Sigmoid colon (tissue), 7 donors: Measurements from ENCODE around the gene ARHGAP8. TPM values are rescaled to one million over a fixed set of nuclear protein-coding genes. Genes with fewer than 3 reads are reported as not detected.

Experiments used
- DNase-seq: peaks from one replicate; pipeline ENCODE4 v3.0.0-alpha.2; 2019
- H3K27ac ChIP-seq, 4 donors: fragments of 200-600 bp; sonication (generic); one replicate each; pipeline ENCODE4 v1.5.1; 2016 to 2019; ENCODE audit warnings: mild to moderate bottlenecking in 1 of 4
- H3K27me3 ChIP-seq, 3 donors: fragments of 200-600 bp; sonication (generic); one replicate each; pipeline ENCODE4 v1.5.1; 2019; ENCODE audit warnings: mild to moderate bottlenecking in 1 of 3
- H3K36me3 ChIP-seq, 4 donors: fragments of 200-600 bp; sonication (generic); one replicate each; pipeline ENCODE4 v1.5.1; 2016 to 2019
- H3K4me1 ChIP-seq, 4 donors: fragments of 200-600 bp; sonication (generic); one replicate each; pipeline ENCODE4 v1.5.1; 2017 to 2019
- H3K4me3 ChIP-seq, 4 donors: fragments of 200-600 bp; sonication (generic); one replicate each; pipeline ENCODE4 v1.5.1; 2017 to 2019; ENCODE audit warnings: mild to moderate bottlenecking in 2 of 4, moderate library complexity in 1 of 4
- H3K9me3 ChIP-seq, 4 donors: fragments of 200-600 bp in 3 of 4; sonication (generic) in 3 of 4; one replicate each; pipeline versions ENCODE4 v1.5.1 to v1.6.1; 2013 to 2019
- EP300 ChIP-seq, 4 donors: sonication (generic); formaldehyde crosslinking; IDR thresholded peaks; one replicate each; pipeline ENCODE4 v1.6.1; 2017; ENCODE audit warnings: antibody characterized with exemption in 4 of 4
- POLR2A ChIP-seq, 2 donors: fragments of 450-650 bp; IDR thresholded peaks; one replicate each; pipeline ENCODE4 v1.6.1; 2016; ENCODE audit warnings: antibody characterized with exemption in 2 of 2, mild to moderate bottlenecking in 2 of 2, moderate library complexity in 2 of 2
- POLR2AphosphoS5 ChIP-seq, 4 donors: sonication (generic); formaldehyde crosslinking; IDR thresholded peaks; one replicate each; pipeline ENCODE4 v1.6.1; 2017; ENCODE audit warnings: antibody characterized with exemption in 4 of 4
- WGBS, 2 donors: extraction: QIAGEN DNeasy Blood & Tissue Kit; methylation state at CpG; one replicate each; pipeline ENCODE4 v1.1.7; 2013; 5-methylcytosine and 5-hydroxymethylcytosine counted together
- intact Hi-C: fragments of 100-400 bp; cut with DNase I; formaldehyde crosslinking; loops from one replicate; pipeline ENCODE4 v1.15.1; 2023
- polyA plus RNA-seq, 3 donors: library from polyadenylated mRNA; stranded (reverse); fragments of 200-250 nt; gene quantifications; one replicate each; pipeline ENCODE4 v1.2.3, GENCODE V29; 2013
- total RNA-seq, 4 donors: library from RNA; depleted of rRNA; stranded (reverse); fragments of >200 nt; gene quantifications; one replicate each; pipeline ENCODE4 v1.1.0, GENCODE V29; 2016
- TF ChIP-seq, protein P1 (sequence below), 4 experiments: fragments of 450-650 bp in 3 of 4; fragments of 200-600 bp in 1 of 4; IDR thresholded peaks; one replicate each; pipeline ENCODE4 v1.5.1; 2016 to 2019; ENCODE audit warnings: antibody characterized with exemption in 4 of 4, mild to moderate bottlenecking in 3 of 4, moderate library complexity in 2 of 4
- donor health status: healthy with polysubstance abuse.
- donor health status: Bipolar disorder and iron deficiency.
- donor health status: healthy.

ARHGAP8 gene
- total and polyA plus RNA-seq, 7 donors: 0.66 to 30.9 (median 6.0) TPM; not detected in 1

- no peak for DNase-seq
Measured at GRCh38 chr22:44907765-44908737, 155.7 kb downstream of the ARHGAP8 start.

GRCh38 chr22:44909241-44909640 lies 156.9 kb downstream of the ARHGAP8 start:
- peak; percentile 33 for DNase-seq
- H3K9me3 ChIP-seq: no peaks in the 10 kb centered on the region
- TF ChIP-seq EP300 (IDR thresholded peaks at IDR 0.05): no peak
- TF ChIP-seq, protein P1, sequence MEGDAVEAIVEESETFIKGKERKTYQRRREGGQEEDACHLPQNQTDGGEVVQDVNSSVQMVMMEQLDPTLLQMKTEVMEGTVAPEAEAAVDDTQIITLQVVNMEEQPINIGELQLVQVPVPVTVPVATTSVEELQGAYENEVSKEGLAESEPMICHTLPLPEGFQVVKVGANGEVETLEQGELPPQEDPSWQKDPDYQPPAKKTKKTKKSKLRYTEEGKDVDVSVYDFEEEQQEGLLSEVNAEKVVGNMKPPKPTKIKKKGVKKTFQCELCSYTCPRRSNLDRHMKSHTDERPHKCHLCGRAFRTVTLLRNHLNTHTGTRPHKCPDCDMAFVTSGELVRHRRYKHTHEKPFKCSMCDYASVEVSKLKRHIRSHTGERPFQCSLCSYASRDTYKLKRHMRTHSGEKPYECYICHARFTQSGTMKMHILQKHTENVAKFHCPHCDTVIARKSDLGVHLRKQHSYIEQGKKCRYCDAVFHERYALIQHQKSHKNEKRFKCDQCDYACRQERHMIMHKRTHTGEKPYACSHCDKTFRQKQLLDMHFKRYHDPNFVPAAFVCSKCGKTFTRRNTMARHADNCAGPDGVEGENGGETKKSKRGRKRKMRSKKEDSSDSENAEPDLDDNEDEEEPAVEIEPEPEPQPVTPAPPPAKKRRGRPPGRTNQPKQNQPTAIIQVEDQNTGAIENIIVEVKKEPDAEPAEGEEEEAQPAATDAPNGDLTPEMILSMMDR (IDR thresholded peaks at IDR 0.05): no peak
- no peak for TF ChIP-seq POLR2A (IDR thresholded peaks at IDR 0.05)
- TF ChIP-seq POLR2AphosphoS5 (IDR thresholded peaks at IDR 0.05): no peak
- no peaks in the 10 kb centered on the region for H3K4me1 ChIP-seq
- WGBS, 2 donors: 84% methylated on average over 6 of the region's 6 CpGs
- no peak overlapping the region for H3K4me3 ChIP-seq
- intact Hi-C loops: no loop called here
- no peak overlapping the region for H3K27ac ChIP-seq
- no peaks in the 10 kb centered on the region for H3K36me3 ChIP-seq
- peaks cover 0 to 10% (median 0%) of the 10 kb centered on the region in 3 donors for H3K27me3 ChIP-seq

More at GRCh38 chr22:44907765-44908737, 155.7 kb downstream of the ARHGAP8 start:
- WGBS, 2 donors: 80 to 88% methylated on average over 21 of the region's 21 CpGs
- TF ChIP-seq POLR2A (IDR thresholded peaks at IDR 0.05): no peak
- no peak for TF ChIP-seq EP300 (IDR thresholded peaks at IDR 0.05)
- TF ChIP-seq POLR2AphosphoS5 (IDR thresholded peaks at IDR 0.05): no peak
- TF ChIP-seq, protein P1 (IDR thresholded peaks at IDR 0.05): no peak
- Histone ChIP-seq H3K36me3 (no peaks in the 10 kb centered on the region), H3K27ac (no peak overlapping the region), H3K4me1 (no peaks in the 10 kb centered on the region), H3K4me3 (no peak overlapping the region), H3K27me3 (peaks cover 0 to 10% (median 0%) of the 10 kb centered on the region in 3 donors), H3K9me3 (no peaks in the 10 kb centered on the region)
- intact Hi-C loops: no loop called here

Other genes starting within 250 kb of the ARHGAP8 start
- 10 to 100 TPM in 2 of 4 donors, 1 to 10 TPM in 2; 7.9 to 13.6 (median 10.6) TPM for gene PRR5, start 50.4 kb upstream of the ARHGAP8 start, total RNA-seq
- 10 to 100 TPM; 12.7 to 35.6 (median 13.2) TPM for gene PRR5, start 50.4 kb upstream of the ARHGAP8 start, polyA plus RNA-seq